Jurkat, Clone E6-1 (cell line): ENCODE data around the gene MAEL.
"Not testable (repeated sequence)": the region's sequence is repeated elsewhere in the genome, so short reads cannot be mapped to it uniquely, and the experiment has no call there.

Source experiments
- DNase-seq: peaks from one replicate; pipeline ENCODE4 v3.0.0-alpha.2; 2011; ENCODE audit warnings: low read depth, low spot score
- H3K4me3 ChIP-seq: 2 replicates; pipeline ENCODE4 v1.5.1; 2011; ENCODE audit warnings: mild to moderate bottlenecking, low read length, control low read depth, moderate library complexity

Gene MAEL

GRCh38 chr1:166975361-166976129 is 13.5 kb upstream of the MAEL start, which contains the start of gene ILDR2:
Gene ILDR2, minus strand, starts transcription at chr1:166975540. Its CDS starts 272 bp downstream, at chr1:166975268.
- peak within 1 kb of the TSS; percentile 68 for H3K4me3 ChIP-seq
- DNase-seq: peak; percentile 69

GRCh38 chr1:166977951-166978350 is 11.1 kb upstream of the MAEL start:
- no peak for DNase-seq
- H3K4me3 ChIP-seq: no peak overlapping the region

GRCh38 chr1:166978821-166979220 is 10.3 kb upstream of the MAEL start:
- DNase-seq: no peak

GRCh38 chr1:166980383-166980782 is 8.7 kb upstream of the MAEL start:
- no peak overlapping the region for H3K4me3 ChIP-seq
- DNase-seq: no peak

More at GRCh38 chr1:166978821-166979220, 10.3 kb upstream of the MAEL start:
- no peak overlapping the region for H3K4me3 ChIP-seq

GRCh38 chr1:166980818-166981217 is 8.3 kb upstream of the MAEL start:
- no peak for DNase-seq
- H3K4me3 ChIP-seq: no peak overlapping the region

GRCh38 chr1:166981589-166981988 is 7.5 kb upstream of the MAEL start:
- H3K4me3 ChIP-seq: no peak overlapping the region
- DNase-seq: no peak

GRCh38 chr1:166999075-166999474 is 10.0 kb downstream of the MAEL start:
- H3K4me3 ChIP-seq: no peak overlapping the region
- DNase-seq: no peak

GRCh38 chr1:166999500-167000055 is 10.5 kb downstream of the MAEL start:
- H3K4me3 ChIP-seq: no peak overlapping the region
- DNase-seq: peak; percentile 9

- H3K4me3 ChIP-seq: no peak overlapping the region
- DNase-seq: no peak
Observed at GRCh38 chr1:167000546-167000945, 11.5 kb downstream of the MAEL start.

- DNase-seq: no peak
- no peak overlapping the region for H3K4me3 ChIP-seq
Observed at GRCh38 chr1:167002354-167002753, 13.3 kb downstream of the MAEL start.

- H3K4me3 ChIP-seq: no peak overlapping the region
- DNase-seq: no peak
Observed at GRCh38 chr1:167003711-167004110, 14.6 kb downstream of the MAEL start.

- DNase-seq: no peak
- no peak overlapping the region for H3K4me3 ChIP-seq
Observed at GRCh38 chr1:167011560-167012191, 22.6 kb downstream of the MAEL start.

GRCh38 chr1:167012570-167012969 is 23.5 kb downstream of the MAEL start:
- no peak overlapping the region for H3K4me3 ChIP-seq
- DNase-seq: no peak

GRCh38 chr1:167013108-167013929 is 24.2 kb downstream of the MAEL start:
- no peak overlapping the region for H3K4me3 ChIP-seq
- DNase-seq: no peak

- DNase-seq: no peak
- no peak overlapping the region for H3K4me3 ChIP-seq
Observed at GRCh38 chr1:167016100-167016750, 27.1 kb downstream of the MAEL start.

GRCh38 chr1:167022384-167022783 is 33.3 kb downstream of the MAEL start:
- no peak for DNase-seq
- H3K4me3 ChIP-seq: no peak overlapping the region

- H3K4me3 ChIP-seq, DNase-seq: not testable (repeated sequence)
Observed at GRCh38 chr1:167029553-167029952, 40.5 kb downstream of the MAEL start.

GRCh38 chr1:167033646-167034045 is 44.6 kb downstream of the MAEL start:
- DNase-seq: no peak
- H3K4me3 ChIP-seq: no peak overlapping the region
